Kidney (tissue), 14 donors: ENCODE results near the gene ZIC4. TPM values are rescaled to one million over a fixed set of nuclear protein-coding genes. Genes with fewer than 3 reads are reported as not detected.

Experiments used
- DNase-seq, 5 donors: peaks; one replicate each; pipeline ENCODE4 v3.0.0-alpha.2; 2013 to 2020
- FAIRE-seq: peaks from 2 replicates; lab custom pipeline; 2012; peaks lifted over from hg19 to GRCh38; lab: Jason Lieb, UNC
- H3K27ac ChIP-seq, 2 donors: one replicate each; pipeline ENCODE4 v1.7.0; 2013; ENCODE audit warnings: low read depth in 2 of 2, low read length in 2 of 2, inconsistent platforms in 1 of 2
- H3K27me3 ChIP-seq: one replicate; pipeline ENCODE4 v1.7.1; 2013; ENCODE audit warnings: low read length, inconsistent platforms; ENCODE audit not compliant: control insufficient read depth, insufficient read depth
- H3K36me3 ChIP-seq, 3 donors: one replicate each; pipeline versions ENCODE4 v1.7.0 to v1.7.1; 2013; ENCODE audit warnings: low read length in 3 of 3, control low read depth in 1 of 3, inconsistent platforms in 1 of 3; ENCODE audit not compliant: insufficient read depth in 3 of 3, control insufficient read depth in 2 of 3
- H3K4me1 ChIP-seq, 3 donors: one replicate each; pipeline versions ENCODE4 v1.7.0 to v1.7.1; 2013; ENCODE audit warnings: low read length in 3 of 3, inconsistent platforms in 1 of 3, low read depth in 1 of 3; ENCODE audit not compliant: control insufficient read depth in 2 of 3, insufficient read depth in 2 of 3
- H3K4me3 ChIP-seq, 3 donors: one replicate each; pipeline versions ENCODE4 v1.7.0 to v1.8.1; 2013; ENCODE audit warnings: low read length in 3 of 3, control low read depth in 1 of 3, inconsistent platforms in 1 of 3
- H3K9ac ChIP-seq, 3 donors: one replicate each; pipeline versions ENCODE4 v1.7.0 to v1.7.1; 2013; ENCODE audit warnings: low read length in 3 of 3, control low read depth in 1 of 3, inconsistent platforms in 1 of 3
- H3K9me3 ChIP-seq, 3 donors: one replicate each; pipeline versions ENCODE4 v1.7.0 to v1.7.1; 2013; ENCODE audit warnings: low read length in 3 of 3, control low read depth in 1 of 3, inconsistent platforms in 1 of 3; ENCODE audit not compliant: control insufficient read depth in 2 of 3, insufficient read depth in 1 of 3
- CTCF ChIP-seq: IDR thresholded peaks from 3 replicates; pipeline ENCODE4 v1.5.1; 2012; ENCODE audit warnings: mild to moderate bottlenecking, moderate library complexity, borderline replicate concordance; ENCODE audit not compliant: insufficient read depth; ENCODE audit errors: extremely low read depth
- intact Hi-C: fragments of 100-400 bp; cut with DNase I; formaldehyde crosslinking; loops from one replicate; pipeline ENCODE4 v1.11.1; 2022
- polyA plus RNA-seq: library from polyadenylated mRNA; stranded (reverse); fragments of 350-450 nt; fragmentation: Illumina TruSeq; extraction: RNeasy Lipid Tissue Mini Kit (QIAGEN cat#74804); gene quantifications from one replicate; pipeline ENCODE4 v1.2.3, GENCODE V29; 2014; ENCODE audit warnings: low read depth, low replicate concordance; ENCODE audit not compliant: insufficient read depth
- total RNA-seq: library from RNA; stranded (reverse); fragmentation: NEBNext Ultra II Directional; extraction: Animal tissue kit (Norgen Biotek cat#: 25700); gene quantifications from one replicate; pipeline ENCODE4 v1.2.1, GENCODE V29; 2021
- donor health status: control.
- donor health status: control.
- donor health status: control.
- donor health status: control.
- donor health status: control.
- donor health status: DM: yes; HTN: yes; CAD: no.
- donor health status: Normal renal cell carcinoma (clear cell type).

The ZIC4 gene
- total and polyA plus RNA-seq, 2 donors from 2014 or later, result not detected

- H3K36me3 ChIP-seq, result no peaks in the 10 kb centered on the region
- peaks cover 62% of the 10 kb centered on the region for H3K27me3 ChIP-seq
- no peak overlapping the region for H3K27ac ChIP-seq
- DNase-seq, result no peak
- no peak overlapping the region for H3K9ac ChIP-seq
- no peak for FAIRE-seq
- intact Hi-C loops, result no loop called here
- no peaks in the 10 kb centered on the region for H3K4me1 ChIP-seq
- TF ChIP-seq CTCF, result no peak
- no peaks in the 10 kb centered on the region for H3K9me3 ChIP-seq
- H3K4me3 ChIP-seq, result no peak overlapping the region
Measured at GRCh38 chr3:147426931-147427330, 20.6 kb upstream of the ZIC4 start.

GRCh38 chr3:147425388-147425850 is 19.1 kb upstream of the ZIC4 start:
- no peak overlapping the region for H3K9ac ChIP-seq
- intact Hi-C loops, result no loop called here
- H3K27me3 ChIP-seq, result peaks cover 71% of the 10 kb centered on the region
- no peak overlapping the region for H3K4me3 ChIP-seq
- H3K4me1 ChIP-seq, result peaks cover 0 to 2% (median 0%) of the 10 kb centered on the region in 3 donors
- DNase-seq (no peak), FAIRE-seq (no peak)
- no peaks in the 10 kb centered on the region for H3K36me3 ChIP-seq
- no peaks in the 10 kb centered on the region for H3K9me3 ChIP-seq
- no peak overlapping the region for H3K27ac ChIP-seq
- no peak for TF ChIP-seq CTCF

- TF ChIP-seq CTCF, result no peak
- peaks cover 0 to 2% (median 0%) of the 10 kb centered on the region in 3 donors for H3K4me1 ChIP-seq
- H3K9me3 ChIP-seq, result peaks cover 0 to 3% (median 0%) of the 10 kb centered on the region in 3 donors
- H3K36me3 ChIP-seq, result no peaks in the 10 kb centered on the region
- H3K9ac ChIP-seq, result no peak overlapping the region
- no peak overlapping the region for H3K27ac ChIP-seq
- H3K27me3 ChIP-seq, result peaks cover 77% of the 10 kb centered on the region
- H3K4me3 ChIP-seq, result no peak overlapping the region
- FAIRE-seq, result no peak
- DNase-seq, result no peak
- intact Hi-C loops, result no loop called here
Measured at GRCh38 chr3:147424581-147425387, 18.4 kb upstream of the ZIC4 start.
